Mesenchymal stem cell (in vitro differentiated cells and primary cell): ENCODE measurements around the gene LRRC71.

ENCODE experiments used
- DNase-seq: peaks from one replicate; pipeline ENCODE4 v3.0.0-alpha.2; 2013
- H2AFZ ChIP-seq: one replicate; pipeline ENCODE4 v1.6.1; 2013; ENCODE audit warnings: low read depth, mild to moderate bottlenecking, control low read depth, inconsistent platforms, low read length, moderate library complexity
- H2AK5ac ChIP-seq: 2 replicates; pipeline ENCODE4 v1.6.1; 2013; ENCODE audit warnings: low read length, moderate library complexity, mild to moderate bottlenecking, inconsistent platforms; ENCODE audit not compliant: severe bottlenecking
- H2BK120ac ChIP-seq: one replicate; pipeline ENCODE4 v1.6.1; 2013; ENCODE audit warnings: low read depth, mild to moderate bottlenecking, inconsistent platforms, low read length, moderate library complexity
- H2BK12ac ChIP-seq, 2 experiments: one replicate each; pipeline ENCODE4 v1.6.1; 2013; ENCODE audit warnings: inconsistent platforms in 2 of 2, low read length in 2 of 2, mild to moderate bottlenecking in 2 of 2, moderate library complexity in 2 of 2, control low read depth in 1 of 2
- H2BK15ac ChIP-seq: one replicate; pipeline ENCODE4 v1.6.1; 2013; ENCODE audit warnings: mild to moderate bottlenecking, low read depth, inconsistent platforms; ENCODE audit not compliant: poor library complexity, severe bottlenecking
- H2BK5ac ChIP-seq: 2 replicates; pipeline ENCODE4 v1.6.1; 2013; ENCODE audit warnings: low read depth, mild to moderate bottlenecking, low read length, control low read depth, inconsistent platforms; ENCODE audit not compliant: poor library complexity, severe bottlenecking
- H3K14ac ChIP-seq, 2 experiments: one replicate each; pipeline ENCODE4 v1.6.1; 2013; ENCODE audit warnings: inconsistent platforms in 2 of 2, low read length in 2 of 2, control low read depth in 1 of 2, mild to moderate bottlenecking in 1 of 2, moderate library complexity in 1 of 2
- H3K18ac ChIP-seq, 2 experiments: one replicate each; pipeline ENCODE4 v1.6.1; 2013; ENCODE audit warnings: inconsistent platforms in 2 of 2, low read length in 2 of 2, control low read depth in 1 of 2, low read depth in 1 of 2, mild to moderate bottlenecking in 1 of 2
- H3K23ac ChIP-seq, 2 experiments: one replicate each; pipeline ENCODE4 v1.6.1; 2013; ENCODE audit warnings: inconsistent platforms in 2 of 2, low read length in 2 of 2, mild to moderate bottlenecking in 2 of 2, moderate library complexity in 2 of 2, control low read depth in 1 of 2
- H3K27ac ChIP-seq: 2 replicates; pipeline ENCODE4 v1.5.1; 2013; ENCODE audit warnings: mild to moderate bottlenecking, moderate library complexity, low read length, control low read depth, inconsistent platforms; ENCODE audit not compliant: poor library complexity, severe bottlenecking
- H3K27me3 ChIP-seq, 2 experiments: 2 replicates each; pipeline versions ENCODE4 v1.6.1 to v1.7.0; 2013; ENCODE audit warnings: low read length in 2 of 2, mild to moderate bottlenecking in 2 of 2, moderate library complexity in 2 of 2, control low read depth in 1 of 2, inconsistent platforms in 1 of 2; ENCODE audit not compliant: control insufficient read depth in 1 of 2, insufficient read depth in 1 of 2
- H3K36me3 ChIP-seq, 2 experiments: 2 replicates each; pipeline versions ENCODE4 v1.6.1 to v1.7.0; 2013; ENCODE audit warnings: low read length in 2 of 2, control low read depth in 1 of 2, inconsistent platforms in 1 of 2, low read depth in 1 of 2, mild to moderate bottlenecking in 1 of 2; ENCODE audit not compliant: insufficient read depth in 2 of 2, control insufficient read depth in 1 of 2
- H3K4ac ChIP-seq, 2 experiments: one replicate each; pipeline ENCODE4 v1.6.1; 2013; ENCODE audit warnings: inconsistent platforms in 2 of 2, low read length in 2 of 2, mild to moderate bottlenecking in 2 of 2, moderate library complexity in 2 of 2, control low read depth in 1 of 2, low read depth in 1 of 2
- H3K4me1 ChIP-seq: 2 replicates; pipeline ENCODE4 v1.6.1; 2013; ENCODE audit warnings: low read depth, low read length, control low read depth; ENCODE audit not compliant: control insufficient read depth, insufficient read depth
- H3K4me2 ChIP-seq: 2 replicates; pipeline ENCODE4 v1.6.1; 2013; ENCODE audit warnings: low read length, mild to moderate bottlenecking, inconsistent platforms; ENCODE audit not compliant: poor library complexity, severe bottlenecking
- H3K4me3 ChIP-seq, 2 experiments: 2 replicates each; pipeline versions ENCODE4 v1.5.1 to v1.7.0; 2013; ENCODE audit warnings: low read length in 2 of 2, mild to moderate bottlenecking in 2 of 2, control low read depth in 1 of 2, low read depth in 1 of 2; ENCODE audit not compliant: insufficient read depth in 1 of 2
- H3K79me1 ChIP-seq: replicated peaks from 2 replicates; pipeline ENCODE4 v1.6.1; 2013; ENCODE audit warnings: mild to moderate bottlenecking, control low read depth, low read length, inconsistent platforms; ENCODE audit not compliant: poor library complexity, severe bottlenecking
- H3K9ac ChIP-seq: 2 replicates; pipeline ENCODE4 v1.7.0; 2013; ENCODE audit warnings: mild to moderate bottlenecking, low read length, moderate library complexity
- H3K9me3 ChIP-seq: 2 replicates; pipeline ENCODE4 v1.7.0; 2013; ENCODE audit warnings: mild to moderate bottlenecking, low read length; ENCODE audit not compliant: control insufficient read depth
- H4K8ac ChIP-seq: one replicate; pipeline ENCODE4 v1.6.1; 2013; ENCODE audit warnings: inconsistent platforms, mild to moderate bottlenecking, low read length, moderate library complexity
- H4K91ac ChIP-seq: one replicate; pipeline ENCODE4 v1.6.1; 2013; ENCODE audit warnings: mild to moderate bottlenecking, low read length, inconsistent platforms
- WGBS: methylation state at CpG from one replicate; pipeline ENCODE4 v1.1.7; 2013; ENCODE audit warnings: mixed read lengths; 5-methylcytosine and 5-hydroxymethylcytosine counted together

The LRRC71 gene

GRCh38 chr1:156963621-156964020 lies 43.2 kb downstream of the LRRC71 start:
- no peak overlapping the region for H3K4me3 ChIP-seq
- whole genome bisulfite sequencing: 98% methylated on average over 3 of the region's 3 CpGs
- H3K79me1 ChIP-seq: peaks cover 1% of the 10 kb centered on the region

GRCh38 chr1:156964441-156964840 lies 44.0 kb downstream of the LRRC71 start:
- Histone ChIP-seq H3K4me2 (no peak overlapping the region), H3K4me3 (no peak overlapping the region), H3K9me3 (no peaks in the 10 kb centered on the region), H2BK12ac (no peak overlapping the region), H3K14ac (no peak overlapping the region), H2BK5ac (no peak overlapping the region), H2BK120ac (no peak overlapping the region), H4K8ac (no peak overlapping the region), H3K36me3 (peaks cover 45 to 79% of the 10 kb centered on the region in 2 experiments), H3K9ac (peak overlapping the region; percentile 32), H3K79me1 (peaks cover 1% of the 10 kb centered on the region), H3K4me1 (no peaks in the 10 kb centered on the region), H3K27me3 (no peaks in the 10 kb centered on the region), H3K4ac (no peak overlapping the region), H2AK5ac (no peak overlapping the region), H2BK15ac (no peak overlapping the region), H4K91ac (no peak overlapping the region), H3K23ac (no peak overlapping the region), H2AFZ (no peak overlapping the region), H3K27ac (no peak overlapping the region), H3K18ac (no peak overlapping the region)
- no peak for DNase-seq
- WGBS: 94% methylated on average over 2 of the region's 2 CpGs

More at GRCh38 chr1:156963621-156964020, 43.2 kb downstream of the LRRC71 start:
- Histone ChIP-seq H2BK5ac (no peak overlapping the region), H3K36me3 (peaks cover 44 to 79% of the 10 kb centered on the region in 2 experiments), H2BK15ac (peak overlapping the region; percentile 35), H2BK120ac (no peak overlapping the region), H3K27ac (no peak overlapping the region), H3K27me3 (no peaks in the 10 kb centered on the region), H4K91ac (no peak overlapping the region), H3K23ac (no peak overlapping the region), H2AK5ac (no peak overlapping the region), H3K9ac (no peak overlapping the region), H3K9me3 (no peaks in the 10 kb centered on the region), H2BK12ac (no peak overlapping the region), H3K4ac (no peak overlapping the region), H2AFZ (no peak overlapping the region), H4K8ac (no peak overlapping the region), H3K14ac (no peak overlapping the region), H3K4me1 (no peaks in the 10 kb centered on the region), H3K18ac (no peak overlapping the region), H3K4me2 (no peak overlapping the region)
- DNase-seq: no peak

GRCh38 chr1:156969496-156969895 lies 49.1 kb downstream of the LRRC71 start:
- H3K18ac ChIP-seq: no peak overlapping the region
- no peak overlapping the region for H2BK120ac ChIP-seq

DNA sequence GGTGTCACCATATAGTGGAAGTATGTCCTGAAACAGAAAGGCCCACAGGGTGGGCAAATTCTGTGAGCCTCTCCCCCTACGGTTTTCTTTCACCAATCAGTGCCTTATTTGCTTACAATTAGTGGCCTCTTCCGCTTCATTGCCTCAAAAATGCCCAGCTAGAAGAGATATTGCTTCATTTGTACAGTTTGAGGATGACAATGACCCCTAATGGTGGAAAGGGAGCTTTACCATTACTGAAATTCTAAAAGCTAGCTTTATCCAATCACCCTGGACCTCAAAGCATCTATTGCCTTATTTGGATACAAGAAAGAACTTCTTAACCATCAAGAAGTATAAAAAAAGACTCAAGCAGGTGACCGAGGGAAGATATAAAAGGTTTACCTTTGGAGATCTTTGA lies 49.6 kb downstream of the LRRC71 start:
- no peak overlapping the region for H4K8ac ChIP-seq
- H2AK5ac ChIP-seq: no peak overlapping the region
- H3K27me3 ChIP-seq: no peaks in the 10 kb centered on the region
- no peak overlapping the region for H3K4ac ChIP-seq
- no peaks in the 10 kb centered on the region for H3K9me3 ChIP-seq
- H3K79me1 ChIP-seq: no peaks in the 10 kb centered on the region
- H3K4me1 ChIP-seq: peaks cover 1% of the 10 kb centered on the region
- H3K9ac ChIP-seq: no peak overlapping the region
- no peak overlapping the region for H2BK15ac ChIP-seq
- peak; percentile 6 for DNase-seq
- H3K4me2 ChIP-seq: no peak overlapping the region
- H2BK5ac ChIP-seq: no peak overlapping the region
- H2BK12ac ChIP-seq: no peak overlapping the region
- no peak overlapping the region for H3K4me3 ChIP-seq
- no peak overlapping the region for H4K91ac ChIP-seq
- peaks cover 20 to 97% of the 10 kb centered on the region in 2 experiments for H3K36me3 ChIP-seq
- H3K23ac ChIP-seq: no peak overlapping the region
- H3K14ac ChIP-seq: no peak overlapping the region
- no peak overlapping the region for H3K18ac ChIP-seq
- no peak overlapping the region for H2AFZ ChIP-seq
- no peak overlapping the region for H3K27ac ChIP-seq
- WGBS: 95% methylated on average over 2 of the region's 3 CpGs
- H2BK120ac ChIP-seq: no peak overlapping the region

More at GRCh38 chr1:156969496-156969895, 49.1 kb downstream of the LRRC71 start:
- no peak overlapping the region for H4K8ac ChIP-seq
- H2AFZ ChIP-seq: no peak overlapping the region
- no peak overlapping the region for H3K4me3 ChIP-seq
- peaks cover 1% of the 10 kb centered on the region for H3K4me1 ChIP-seq
- H3K23ac ChIP-seq: no peak overlapping the region
- no peak overlapping the region for H2BK5ac ChIP-seq
- H3K79me1 ChIP-seq: no peaks in the 10 kb centered on the region
- no peak for DNase-seq
- H3K9ac ChIP-seq: no peak overlapping the region
- H3K27me3 ChIP-seq: no peaks in the 10 kb centered on the region
- no peak overlapping the region for H4K91ac ChIP-seq
- no peak overlapping the region for H3K14ac ChIP-seq
- H3K4ac ChIP-seq: peak overlapping the region in 1 of 2 experiments; percentile 27
- H3K27ac ChIP-seq: no peak overlapping the region
- no peak overlapping the region for H3K4me2 ChIP-seq
- H3K9me3 ChIP-seq: no peaks in the 10 kb centered on the region
- no peak overlapping the region for H2BK15ac ChIP-seq
- no peak overlapping the region for H2AK5ac ChIP-seq
- no peak overlapping the region for H2BK12ac ChIP-seq
- peaks cover 20 to 92% of the 10 kb centered on the region in 2 experiments for H3K36me3 ChIP-seq
- WGBS: over 99% methylated on average over 3 of the region's 3 CpGs
